Omental fat pad (tissue), 4 donors: ENCODE results near the gene ARHGEF6. TPM values are rescaled to one million over a fixed set of nuclear protein-coding genes. Genes with fewer than 3 reads are reported as not detected.

ENCODE experiments used
- ATAC-seq: fragments of 150-250 bp; one replicate; pipeline ENCODE4 v1.9.1; 2016; ENCODE audit warnings: mild to moderate bottlenecking, moderate library complexity; ENCODE audit not compliant: low FRiP score
- DNase-seq: peaks from one replicate; pipeline ENCODE4 v3.0.0-alpha.2; 2019; ENCODE audit warnings: low spot score
- total RNA-seq, 4 donors: library from RNA; depleted of rRNA; stranded (reverse); fragments of >200 nt; gene quantifications; one replicate each; pipeline ENCODE4 v1.1.0, GENCODE V29; 2016
- TF ChIP-seq, protein P1 (sequence below), 3 donors: fragments of 450-650 bp; IDR thresholded peaks; one replicate each; pipeline ENCODE4 v1.5.1; 2016 to 2017; ENCODE audit warnings: antibody characterized with exemption in 3 of 3, mild to moderate bottlenecking in 3 of 3, moderate library complexity in 2 of 3

The ARHGEF6 gene
- total RNA-seq, 4 donors from 2014 or later, result 38.8 to 150 (median 57.5) TPM

DNA sequence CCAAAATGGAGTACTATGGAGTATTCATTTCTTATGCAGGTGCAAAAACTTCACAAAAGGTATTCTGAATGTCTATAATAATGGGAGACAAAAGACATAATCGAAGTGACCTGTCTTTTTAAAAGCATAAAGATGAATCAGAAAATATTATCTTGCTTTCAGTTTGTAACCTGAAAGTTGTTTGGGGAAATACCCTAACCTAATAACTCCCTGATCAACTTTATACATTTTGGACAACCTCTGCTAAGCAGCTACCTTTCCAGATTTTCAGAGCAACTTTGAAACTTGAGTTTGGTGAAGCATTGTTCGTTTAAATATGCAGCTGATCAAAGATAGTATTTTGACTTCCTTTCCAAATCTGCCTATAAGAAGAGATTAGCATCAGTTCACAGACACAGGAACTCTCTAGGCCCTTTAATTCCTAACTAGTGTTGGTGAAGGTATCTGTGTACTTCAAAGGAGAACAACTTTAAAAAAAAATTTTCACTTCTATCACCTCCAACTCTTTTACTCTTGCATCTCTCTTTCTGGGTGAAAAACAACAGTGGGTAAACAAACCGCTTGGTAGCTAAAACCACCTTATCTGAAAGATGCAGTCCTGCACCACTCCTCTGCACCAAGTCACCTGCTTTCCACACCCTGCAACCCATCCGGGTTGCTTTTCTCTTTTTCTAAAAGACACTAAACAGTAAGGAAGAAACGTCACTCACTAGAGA lies 106.3 kb downstream of the ARHGEF6 start:
- TF ChIP-seq, protein P1, sequence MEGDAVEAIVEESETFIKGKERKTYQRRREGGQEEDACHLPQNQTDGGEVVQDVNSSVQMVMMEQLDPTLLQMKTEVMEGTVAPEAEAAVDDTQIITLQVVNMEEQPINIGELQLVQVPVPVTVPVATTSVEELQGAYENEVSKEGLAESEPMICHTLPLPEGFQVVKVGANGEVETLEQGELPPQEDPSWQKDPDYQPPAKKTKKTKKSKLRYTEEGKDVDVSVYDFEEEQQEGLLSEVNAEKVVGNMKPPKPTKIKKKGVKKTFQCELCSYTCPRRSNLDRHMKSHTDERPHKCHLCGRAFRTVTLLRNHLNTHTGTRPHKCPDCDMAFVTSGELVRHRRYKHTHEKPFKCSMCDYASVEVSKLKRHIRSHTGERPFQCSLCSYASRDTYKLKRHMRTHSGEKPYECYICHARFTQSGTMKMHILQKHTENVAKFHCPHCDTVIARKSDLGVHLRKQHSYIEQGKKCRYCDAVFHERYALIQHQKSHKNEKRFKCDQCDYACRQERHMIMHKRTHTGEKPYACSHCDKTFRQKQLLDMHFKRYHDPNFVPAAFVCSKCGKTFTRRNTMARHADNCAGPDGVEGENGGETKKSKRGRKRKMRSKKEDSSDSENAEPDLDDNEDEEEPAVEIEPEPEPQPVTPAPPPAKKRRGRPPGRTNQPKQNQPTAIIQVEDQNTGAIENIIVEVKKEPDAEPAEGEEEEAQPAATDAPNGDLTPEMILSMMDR (IDR thresholded peaks at IDR 0.05), result no peak
- ATAC-seq, result no peak
- DNase-seq, result no peak

DNA sequence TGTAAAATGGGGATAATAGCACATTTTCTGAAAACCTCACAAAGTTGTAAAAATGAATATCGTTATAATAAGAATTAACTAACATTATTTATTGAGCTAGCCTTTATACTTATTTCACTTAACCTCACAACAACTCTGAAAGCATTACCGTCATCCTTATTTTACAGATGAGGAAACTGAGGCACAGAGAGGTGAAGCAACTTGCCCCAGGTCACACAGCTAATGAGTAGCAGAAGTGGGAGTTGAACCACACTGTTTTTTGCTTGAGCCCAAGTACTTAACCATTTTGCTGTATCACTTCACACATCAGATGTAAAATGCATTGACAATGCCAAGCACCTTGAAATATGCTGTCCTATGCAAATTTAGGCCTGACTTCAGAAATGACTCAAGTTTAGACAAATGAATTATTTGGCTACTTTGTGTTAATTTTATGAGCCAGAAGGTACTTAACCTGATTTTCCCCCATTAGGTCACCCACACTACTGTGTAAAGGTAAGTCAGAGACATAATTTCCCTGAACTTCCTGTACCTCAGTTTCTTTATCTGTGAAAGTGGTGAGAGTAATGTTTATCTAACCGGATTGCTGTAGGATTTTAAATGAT lies 109.6 kb downstream of the ARHGEF6 start:
- TF ChIP-seq, protein P1 (IDR thresholded peaks at IDR 0.05), result no peak
- ATAC-seq, result no peak
- DNase-seq, result no peak

DNA sequence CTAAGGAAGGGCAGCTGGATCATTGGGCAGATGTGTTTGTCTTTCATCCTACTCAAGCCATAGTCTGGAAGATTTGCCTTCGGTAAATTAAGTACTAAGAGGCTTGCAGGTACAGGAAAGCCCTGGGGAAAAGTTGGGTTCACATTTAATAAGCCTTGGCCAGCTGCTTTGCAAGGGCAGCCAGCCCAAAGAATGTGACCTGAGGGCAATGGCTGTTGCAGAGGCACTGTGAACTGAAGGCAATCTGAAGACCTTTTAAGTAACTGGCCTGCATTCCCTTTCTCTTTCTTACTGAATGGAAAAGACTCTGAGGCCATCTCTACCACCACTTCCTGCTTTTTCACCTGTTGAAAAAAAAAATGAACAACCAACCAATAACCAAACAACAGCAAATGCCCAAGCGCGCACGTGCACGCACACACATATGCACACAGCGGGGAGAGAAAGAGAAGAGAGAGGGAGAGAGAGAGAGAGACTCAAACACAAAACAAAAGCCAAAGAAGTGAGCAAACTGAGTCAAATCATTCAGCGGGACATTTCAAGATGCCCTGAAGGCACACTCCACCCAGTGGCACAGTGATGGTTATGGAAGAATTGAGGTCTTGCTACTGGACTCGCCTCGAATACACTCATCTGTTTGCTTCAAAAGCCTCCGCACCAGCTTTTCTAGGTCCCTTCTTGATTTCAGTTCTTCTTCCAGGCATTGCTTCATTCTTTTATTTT lies 113.1 kb downstream of the ARHGEF6 start:
- ATAC-seq, result no peak
- DNase-seq, result no peak
- TF ChIP-seq, protein P1 (IDR thresholded peaks at IDR 0.05), result no peak

DNA sequence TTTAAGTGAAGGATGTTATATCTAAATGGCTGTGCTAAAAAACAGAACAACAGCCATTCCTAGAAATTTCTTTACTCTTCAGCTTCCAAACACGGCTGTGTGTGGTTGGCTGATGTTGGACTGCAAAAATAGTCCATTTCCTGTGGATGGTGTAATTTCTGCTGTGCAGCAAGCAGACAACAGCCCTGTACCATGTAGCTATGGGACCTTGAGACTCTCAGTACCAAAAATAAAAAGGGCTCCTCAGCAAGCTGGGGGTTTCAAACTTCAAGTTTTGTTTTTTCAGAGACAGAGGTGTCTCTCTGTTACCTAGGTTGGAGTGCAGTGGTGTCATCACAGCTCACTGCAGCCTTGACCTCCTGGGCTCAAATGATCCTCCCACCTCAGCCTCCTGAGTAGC lies 114.6 kb downstream of the ARHGEF6 start:
- DNase-seq (no peak), ATAC-seq (no peak)
- TF ChIP-seq, protein P1 (IDR thresholded peaks at IDR 0.05), result no peak

DNA sequence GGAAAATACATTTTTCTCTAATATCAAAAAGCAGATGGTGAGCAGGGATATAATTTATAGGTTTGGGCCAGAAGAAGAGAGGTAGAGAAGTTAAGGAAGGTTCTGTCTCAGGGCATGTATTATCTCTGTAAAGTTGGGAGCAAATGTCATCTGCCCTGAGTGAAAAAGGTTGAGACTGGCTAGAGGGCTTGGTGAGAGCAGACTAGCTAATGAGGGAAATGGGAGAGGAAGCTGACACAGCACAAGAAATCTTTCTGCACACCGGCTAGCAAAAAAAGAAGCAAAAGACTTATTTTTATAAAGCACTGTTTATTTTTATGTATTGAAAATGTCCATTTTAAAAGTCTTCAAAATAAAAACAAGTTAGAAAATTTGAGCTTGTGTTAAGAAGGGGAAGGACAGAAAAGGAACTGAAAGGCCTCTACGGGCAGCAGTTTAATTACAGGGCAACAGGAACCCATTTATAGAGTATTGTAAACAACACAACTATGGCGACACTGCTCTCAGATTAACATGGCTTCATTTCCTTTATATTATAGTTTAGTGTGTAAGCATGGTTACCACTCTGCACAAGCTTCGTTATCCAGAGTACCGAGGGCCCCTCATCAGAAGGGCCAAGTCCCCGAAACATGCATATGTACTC lies 115.4 kb downstream of the ARHGEF6 start:
- no peak for ATAC-seq
- DNase-seq, result no peak
- TF ChIP-seq, protein P1 (IDR thresholded peaks at IDR 0.05), result no peak

DNA sequence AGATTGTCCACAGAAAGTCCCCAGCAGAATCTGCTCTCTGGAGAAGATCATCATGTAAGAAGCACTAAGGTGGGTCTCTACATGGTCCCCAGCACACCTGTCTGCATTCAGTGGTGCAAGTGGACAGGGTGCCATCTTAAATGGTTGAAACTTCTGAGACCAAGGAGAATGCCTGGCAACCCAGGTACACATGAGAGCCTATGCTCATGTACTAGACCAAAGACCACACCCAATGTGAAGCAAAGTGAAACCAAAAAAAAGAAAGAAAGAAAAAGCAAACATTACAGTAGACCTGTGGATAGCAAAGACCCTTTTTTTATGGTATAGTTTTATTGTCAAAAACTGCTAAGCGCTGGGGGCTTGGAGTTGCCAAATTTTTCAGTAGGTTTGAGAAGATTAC lies 117.8 kb downstream of the ARHGEF6 start:
- ATAC-seq (no peak), DNase-seq (no peak)
- TF ChIP-seq, protein P1 (IDR thresholded peaks at IDR 0.05), result no peak
